Breast epithelium (tissue), 4 donors: ENCODE data around the gene GGT5. TPM values are rescaled to one million over a fixed set of nuclear protein-coding genes. Genes with fewer than 3 reads are reported as not detected.
"Not testable (repeated sequence)": the region's sequence is repeated elsewhere in the genome, so short reads cannot be mapped to it uniquely, and the experiment has no call there.

Experiments used
- DNase-seq, 2 donors: peaks; one replicate each; pipeline ENCODE4 v3.0.0-alpha.2; 2019; ENCODE audit warnings: low spot score in 2 of 2
- H3K27ac ChIP-seq, 2 donors: fragments of 200-600 bp; sonication (generic) in 1 of 2; one replicate each; pipeline ENCODE4 v1.5.1; 2016 to 2019; ENCODE audit warnings: mild to moderate bottlenecking in 1 of 2
- H3K27me3 ChIP-seq, 2 donors: fragments of 200-600 bp; sonication (generic) in 1 of 2; one replicate each; pipeline versions ENCODE4 v1.5.1 to v1.6.0; 2017 to 2019; ENCODE audit warnings: control low read depth in 1 of 2, mild to moderate bottlenecking in 1 of 2
- H3K36me3 ChIP-seq: fragments of 200-600 bp; one replicate; pipeline ENCODE4 v1.5.1; 2019
- H3K4me1 ChIP-seq, 2 donors: fragments of 200-600 bp; sonication (generic); one replicate each; pipeline ENCODE4 v1.5.1; 2016 to 2019; ENCODE audit warnings: control low read depth in 1 of 2
- H3K4me3 ChIP-seq, 3 donors: fragments of 200-600 bp; sonication (generic); 1 replicate in 2 of 3; 2 replicates in 1 of 3; pipeline ENCODE4 v1.5.1; 2016 to 2019; ENCODE audit warnings: mild to moderate bottlenecking in 3 of 3, moderate library complexity in 2 of 3
- H3K9me3 ChIP-seq, 2 donors: fragments of 200-600 bp; sonication (generic) in 1 of 2; one replicate each; pipeline ENCODE4 v1.5.1; 2016 to 2019; ENCODE audit warnings: control low read depth in 1 of 2
- POLR2A ChIP-seq: fragments of 450-650 bp; IDR thresholded peaks from one replicate; pipeline ENCODE4 v1.6.1; 2016; ENCODE audit warnings: antibody characterized with exemption, mild to moderate bottlenecking, moderate library complexity
- POLR2AphosphoS5 ChIP-seq, 3 donors: sonication (generic); formaldehyde crosslinking; IDR thresholded peaks; one replicate each; pipeline ENCODE4 v1.6.1; 2017; ENCODE audit warnings: antibody characterized with exemption in 3 of 3
- intact Hi-C: fragments of 100-400 bp; cut with DNase I; formaldehyde crosslinking; loops from one replicate; pipeline ENCODE4 v1.15.1; 2023; ENCODE audit warnings: low total_unique reads
- total RNA-seq, 3 donors: library from RNA; depleted of rRNA; stranded (reverse); fragments of >200 nt; gene quantifications; one replicate each; pipeline ENCODE4 v1.1.0, GENCODE V29; 2016
- TF ChIP-seq, protein P1 (sequence below), 3 donors: fragments of 450-650 bp; IDR thresholded peaks; one replicate each; pipeline ENCODE4 v1.5.1; 2016 to 2017; ENCODE audit warnings: antibody characterized with exemption in 3 of 3, mild to moderate bottlenecking in 3 of 3, moderate library complexity in 3 of 3

The GGT5 gene
- total RNA-seq, 3 donors from 2014 or later: 27.1 to 114 (median 61.0) TPM

GRCh38 chr22:24271386-24271854 lies 26.5 kb upstream of the GGT5 start:
- Histone ChIP-seq H3K4me3 (peak overlapping the region; percentile 91 to 97 (median 97)), H3K36me3 (no peaks in the 10 kb centered on the region), H3K27me3 (no peaks in the 10 kb centered on the region), H3K9me3 (no peaks in the 10 kb centered on the region), H3K27ac (peak overlapping the region; percentile 94 to 96), H3K4me1 (peaks cover 6 to 7% of the 10 kb centered on the region in 2 donors)
- DNase-seq: no peak
- intact Hi-C loops: no loop called here
- TF ChIP-seq POLR2A (no peak), POLR2AphosphoS5 (IDR thresholded peaks at IDR 0.05) (no peak)
- TF ChIP-seq, protein P1, sequence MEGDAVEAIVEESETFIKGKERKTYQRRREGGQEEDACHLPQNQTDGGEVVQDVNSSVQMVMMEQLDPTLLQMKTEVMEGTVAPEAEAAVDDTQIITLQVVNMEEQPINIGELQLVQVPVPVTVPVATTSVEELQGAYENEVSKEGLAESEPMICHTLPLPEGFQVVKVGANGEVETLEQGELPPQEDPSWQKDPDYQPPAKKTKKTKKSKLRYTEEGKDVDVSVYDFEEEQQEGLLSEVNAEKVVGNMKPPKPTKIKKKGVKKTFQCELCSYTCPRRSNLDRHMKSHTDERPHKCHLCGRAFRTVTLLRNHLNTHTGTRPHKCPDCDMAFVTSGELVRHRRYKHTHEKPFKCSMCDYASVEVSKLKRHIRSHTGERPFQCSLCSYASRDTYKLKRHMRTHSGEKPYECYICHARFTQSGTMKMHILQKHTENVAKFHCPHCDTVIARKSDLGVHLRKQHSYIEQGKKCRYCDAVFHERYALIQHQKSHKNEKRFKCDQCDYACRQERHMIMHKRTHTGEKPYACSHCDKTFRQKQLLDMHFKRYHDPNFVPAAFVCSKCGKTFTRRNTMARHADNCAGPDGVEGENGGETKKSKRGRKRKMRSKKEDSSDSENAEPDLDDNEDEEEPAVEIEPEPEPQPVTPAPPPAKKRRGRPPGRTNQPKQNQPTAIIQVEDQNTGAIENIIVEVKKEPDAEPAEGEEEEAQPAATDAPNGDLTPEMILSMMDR (IDR thresholded peaks at IDR 0.05): no peak

- Histone ChIP-seq H3K4me1 (peaks cover 6 to 7% of the 10 kb centered on the region in 2 donors), H3K4me3 (peak within 1 kb of the TSS; percentile 91 to 97 (median 97)), H3K27me3 (no peaks in the 10 kb centered on the region), H3K36me3 (no peaks in the 10 kb centered on the region), H3K27ac (peak within 1 kb of the TSS; percentile 94 to 96), H3K9me3 (no peaks in the 10 kb centered on the region)
- peak; percentile 79 for TF ChIP-seq POLR2A
- peak; percentile 59 to 96 (median 92) for TF ChIP-seq POLR2AphosphoS5 (IDR thresholded peaks at IDR 0.05)
- TF ChIP-seq, protein P1 (IDR thresholded peaks at IDR 0.05): no peak
- peak; percentile 90 to 96 for DNase-seq
- intact Hi-C loops: no loop called here
Measured at GRCh38 chr22:24270556-24271385, 25.9 kb upstream of the GGT5 start, which contains the start of gene SPECC1L. Gene SPECC1L (plus strand): TSS chr22:24270831. CDS start chr22:24302232, 31,401 bp downstream.

GRCh38 chr22:24266495-24266894 lies 21.6 kb upstream of the GGT5 start:
- H3K9me3 ChIP-seq, H3K4me1 ChIP-seq, DNase-seq, H3K27me3 ChIP-seq, intact Hi-C loops, H3K4me3 ChIP-seq, H3K36me3 ChIP-seq, H3K27ac ChIP-seq: not testable (repeated sequence)

- no peak for DNase-seq
- H3K4me3 ChIP-seq: no peak overlapping the region
- no peaks in the 10 kb centered on the region for H3K27me3 ChIP-seq
- H3K9me3 ChIP-seq: no peaks in the 10 kb centered on the region
- no peaks in the 10 kb centered on the region for H3K36me3 ChIP-seq
- intact Hi-C loops: no loop called here
- no peak overlapping the region for H3K27ac ChIP-seq
- H3K4me1 ChIP-seq: no peaks in the 10 kb centered on the region
- TF ChIP-seq, protein P1 (IDR thresholded peaks at IDR 0.05): no peak
- TF ChIP-seq POLR2A: no peak
- TF ChIP-seq POLR2AphosphoS5 (IDR thresholded peaks at IDR 0.05): no peak
Measured at GRCh38 chr22:24265734-24266133, 20.9 kb upstream of the GGT5 start.

- H3K36me3 ChIP-seq, H3K9me3 ChIP-seq, intact Hi-C loops, H3K4me1 ChIP-seq, H3K4me3 ChIP-seq, DNase-seq, H3K27me3 ChIP-seq: not testable (repeated sequence)
- peak overlapping the region in 1 of 2 donors; percentile 32 for H3K27ac ChIP-seq
Measured at GRCh38 chr22:24264329-24264896, 19.5 kb upstream of the GGT5 start.

- intact Hi-C loops, H3K36me3 ChIP-seq, H3K9me3 ChIP-seq, H3K27me3 ChIP-seq, H3K4me1 ChIP-seq, DNase-seq, H3K27ac ChIP-seq, H3K4me3 ChIP-seq: not testable (repeated sequence)
Measured at GRCh38 chr22:24263479-24263878, 18.6 kb upstream of the GGT5 start.

DNA sequence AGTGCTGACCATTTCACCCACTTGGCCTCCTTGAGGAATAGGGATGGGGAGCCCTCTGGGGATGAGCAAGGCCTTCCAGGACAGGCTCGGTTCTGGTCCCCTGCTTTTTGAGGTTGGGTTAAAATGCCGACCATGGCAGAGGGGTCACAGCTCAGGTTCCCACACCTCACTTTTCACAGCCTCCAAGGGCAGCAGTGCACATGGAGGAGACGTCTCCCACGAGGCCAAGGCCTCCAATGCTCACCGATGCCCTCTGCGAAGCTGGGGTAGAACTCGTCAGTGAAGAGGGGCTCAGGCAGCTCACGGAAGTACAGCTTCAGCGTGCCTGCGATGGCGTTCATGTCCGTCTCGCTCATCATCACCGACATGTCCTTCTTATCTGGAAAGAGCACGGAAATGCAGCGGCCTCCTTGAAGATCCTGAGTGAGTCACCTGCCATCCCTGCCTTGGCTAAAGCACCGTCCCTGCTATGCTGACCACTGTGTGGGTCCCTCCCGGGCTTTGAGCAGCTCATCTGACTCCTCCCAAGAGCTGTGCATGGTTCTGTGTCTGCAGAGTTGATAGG lies 17.4 kb upstream of the GGT5 start:
- H3K9me3 ChIP-seq, H3K4me3 ChIP-seq, H3K27me3 ChIP-seq, intact Hi-C loops, H3K27ac ChIP-seq, DNase-seq, H3K36me3 ChIP-seq, H3K4me1 ChIP-seq: not testable (repeated sequence)
